ENCODE data around the gene TCEANC2.

GRCh38 chr1:54088385-54088784 is 35.0 kb downstream of the TCEANC2 start:
- TF ChIP-seq POLR2A (IDR thresholded peaks at IDR 0.05; ENCODE audit: low read length) (no peak), GATA1 (IDR thresholded peaks at IDR 0.05; ENCODE audit: low read depth, low read length) (no peak)
